Measurements from ENCODE around the gene CUL5. TPM values are rescaled to one million over a fixed set of nuclear protein-coding genes. Genes with fewer than 3 reads are reported as not detected.

CUL5 gene
- total RNA-seq, result 43.8 and 50.0 TPM in 2 replicates

DNA sequence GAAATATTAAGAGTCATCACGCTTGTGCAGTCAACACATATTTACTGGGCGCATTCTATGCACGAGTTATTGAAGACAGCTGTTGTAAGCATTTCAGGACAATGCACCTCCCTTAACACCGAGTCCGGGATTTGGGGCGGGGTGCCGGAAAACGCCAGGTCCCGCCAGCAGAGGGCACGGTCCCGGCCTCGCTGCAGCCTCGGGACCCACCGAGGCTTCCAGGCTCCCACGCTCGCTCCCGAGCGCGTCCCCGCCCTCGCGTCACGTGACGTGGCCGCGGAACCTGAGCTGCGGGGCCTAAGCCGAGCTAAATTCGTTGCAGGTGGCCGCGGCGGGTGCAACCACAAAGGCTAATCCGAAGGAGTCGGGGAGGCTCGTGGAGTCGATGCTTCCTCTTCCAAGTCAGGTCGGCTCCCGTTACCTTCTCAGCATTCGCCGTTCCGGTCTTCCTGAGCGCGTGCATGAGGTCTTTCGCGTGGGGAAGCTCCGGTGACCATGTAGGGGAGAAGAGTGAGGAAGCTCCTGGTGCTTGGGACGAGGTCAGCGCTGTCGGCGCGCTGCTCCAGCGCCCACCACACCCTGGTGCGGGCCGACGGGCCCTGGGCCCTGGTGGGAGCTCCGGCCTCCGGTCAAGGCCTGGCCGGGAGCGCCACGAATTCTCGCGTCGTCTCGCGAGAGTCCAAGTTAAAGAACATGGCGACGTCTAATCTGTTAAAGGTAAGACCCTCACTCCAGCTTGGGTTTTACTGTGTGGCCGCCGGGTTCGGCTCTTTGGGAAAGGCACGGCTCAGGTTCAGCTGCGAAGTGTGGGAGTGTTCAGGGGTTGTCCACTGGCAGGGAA, at the start of gene CUL5:
CUL5 (plus strand) TSS at position 243 of the 841 bp plus-strand sequence; CDS start at position 694, 451 bp downstream.
- peak; percentile 76 for DNase-seq (ENCODE audit: low read depth)

GRCh38 chr11:107961480-107961879, 47.2 kb upstream of the CUL5 start:
- no peak for DNase-seq (ENCODE audit: low read depth)

DNA sequence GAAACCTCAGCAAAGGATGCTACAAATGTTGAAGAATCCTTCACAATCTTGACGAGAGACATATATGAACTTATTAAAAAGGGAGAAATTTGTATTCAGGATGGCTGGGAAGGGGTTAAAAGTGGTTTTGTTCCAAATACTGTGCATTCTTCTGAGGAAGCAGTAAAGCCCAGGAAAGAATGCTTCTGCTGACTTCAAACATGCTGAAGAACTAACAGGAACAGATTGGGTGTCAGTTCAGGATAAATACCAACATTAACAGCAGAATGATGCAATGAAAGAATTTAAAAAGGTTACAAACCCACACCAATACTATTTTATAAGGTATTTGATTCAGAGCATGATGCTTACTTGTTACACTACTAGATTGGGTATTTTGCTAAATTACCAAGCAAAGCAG, 46.5 kb upstream of the CUL5 start:
- DNase-seq (ENCODE audit: low read depth), result no peak

GRCh38 chr11:107963091-107963490, 45.6 kb upstream of the CUL5 start:
- DNase-seq (ENCODE audit: low read depth), result no peak

- DNase-seq (ENCODE audit: low read depth), result no peak
Observed at GRCh38 chr11:107969219-107969618, 39.5 kb upstream of the CUL5 start.

- no peak for DNase-seq (ENCODE audit: low read depth)
Observed at GRCh38 chr11:107970049-107970448, 38.6 kb upstream of the CUL5 start.

DNA sequence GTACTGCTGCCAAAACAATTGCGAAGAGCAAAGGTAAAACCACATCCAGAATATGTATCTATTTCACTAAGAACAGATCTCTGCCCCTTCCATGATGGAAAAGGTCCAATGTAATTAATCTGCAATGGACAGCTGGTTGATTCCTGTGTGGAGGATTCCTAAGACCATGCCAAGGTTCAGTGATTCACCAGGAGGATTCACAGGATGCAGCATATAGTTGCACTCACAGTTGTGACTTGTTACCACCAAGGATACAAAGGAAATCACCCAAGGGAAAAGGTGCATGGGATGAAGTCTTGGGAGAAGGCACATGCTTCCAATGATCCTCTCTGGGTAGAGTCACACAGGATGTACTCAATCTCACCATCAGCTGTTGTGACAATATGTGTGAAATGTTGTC, 35.1 kb upstream of the CUL5 start:
- no peak for DNase-seq (ENCODE audit: low read depth)

- peak; percentile 65 for DNase-seq (ENCODE audit: low read depth)
Observed at GRCh38 chr11:107988397-107989158, 20.1 kb upstream of the CUL5 start.

- DNase-seq (ENCODE audit: low read depth), result no peak
Observed at GRCh38 chr11:107991868-107992414, 16.8 kb upstream of the CUL5 start.

DNA sequence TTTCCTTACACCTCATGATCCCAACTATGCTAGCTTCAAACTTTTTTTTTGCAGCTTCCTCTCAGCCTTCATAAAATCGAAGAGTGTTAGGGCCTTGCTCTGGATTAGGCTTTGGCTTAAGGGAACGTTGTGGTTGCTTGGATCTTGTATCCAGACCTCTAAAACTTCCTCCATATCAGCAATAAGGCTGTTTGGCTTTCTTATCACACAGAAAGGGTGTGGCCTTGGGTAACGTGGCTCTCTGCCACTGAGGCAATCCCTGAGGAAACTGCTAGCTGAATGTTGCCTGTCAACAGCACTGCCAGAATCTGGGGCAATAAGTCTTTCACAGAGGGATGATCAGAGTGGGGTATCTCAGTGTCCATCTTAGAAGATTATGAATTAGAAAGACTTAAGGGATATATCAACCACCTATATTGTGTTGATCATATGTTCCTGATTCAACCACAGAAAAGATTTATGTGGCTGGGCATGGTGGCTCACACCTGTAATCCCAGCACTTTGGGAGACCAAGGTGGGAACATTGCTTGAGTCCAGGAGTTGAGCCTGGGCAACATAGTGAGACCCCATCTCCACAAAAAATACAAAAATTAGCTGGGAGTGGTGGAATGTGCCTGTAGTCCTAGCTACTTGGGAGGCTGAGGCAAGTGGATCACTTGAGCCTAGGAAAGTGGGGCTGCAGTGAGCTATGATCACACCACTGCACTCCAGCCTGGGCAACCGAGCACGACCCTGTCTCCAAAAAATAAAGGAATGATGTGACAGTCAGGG, 12.5 kb upstream of the CUL5 start:
- DNase-seq (ENCODE audit: low read depth), result no peak

DNA sequence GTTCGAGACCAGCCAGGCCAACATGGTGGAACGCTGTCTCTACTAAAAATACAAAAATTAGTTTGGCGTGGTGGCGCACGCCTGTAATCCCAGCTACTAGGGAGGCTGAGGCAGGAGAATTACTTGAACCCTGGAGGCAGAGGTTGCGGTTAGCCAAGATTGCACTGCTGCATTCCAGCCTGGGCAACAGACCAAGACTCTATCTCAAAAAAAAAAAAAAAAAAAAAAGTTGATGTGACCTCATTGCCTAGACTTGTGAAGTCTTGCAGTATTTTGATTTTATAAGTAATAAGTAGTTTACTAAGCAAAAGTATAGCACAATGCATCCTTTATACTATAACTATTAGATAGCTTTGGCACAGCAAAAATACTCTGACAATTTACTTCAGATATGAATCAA, 9.9 kb upstream of the CUL5 start:
- DNase-seq (ENCODE audit: low read depth), result no peak

DNA sequence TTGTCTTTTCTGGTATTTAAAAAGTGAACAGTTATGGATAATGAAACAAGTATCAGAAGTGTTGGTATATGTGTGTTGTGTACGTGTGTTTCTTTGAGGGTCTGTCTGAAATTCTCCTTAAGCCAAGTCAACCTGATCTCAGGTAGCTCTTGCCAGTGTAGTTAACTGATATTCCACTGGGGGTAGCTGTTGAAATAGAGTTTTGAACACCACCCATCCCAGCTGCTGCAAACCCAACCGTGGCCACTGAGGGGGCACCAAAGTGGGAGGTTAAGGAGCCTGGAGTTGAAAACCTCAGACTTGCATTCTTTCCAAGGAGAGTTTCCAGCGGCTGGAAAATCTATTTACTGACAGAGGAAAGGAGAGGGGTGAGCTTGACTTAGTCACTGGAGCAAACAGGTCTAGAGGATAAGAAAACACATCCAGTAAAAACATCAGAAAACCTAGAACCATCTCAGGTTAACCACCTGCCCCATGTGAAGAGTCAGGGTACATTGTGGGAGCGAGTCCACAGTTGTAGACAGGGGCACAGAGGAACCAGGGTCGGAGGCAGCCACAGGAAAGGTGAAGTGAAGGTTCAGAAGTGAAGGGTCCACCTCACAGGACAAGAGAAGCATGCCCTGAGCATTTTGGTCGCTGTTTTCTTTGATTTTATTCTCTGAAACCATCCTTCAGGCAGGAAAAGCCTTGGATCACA, 8.8 kb upstream of the CUL5 start:
- peak; percentile 72 for DNase-seq (ENCODE audit: low read depth)

GRCh38 chr11:108002476-108002875, 6.2 kb upstream of the CUL5 start:
- DNase-seq (ENCODE audit: low read depth), result no peak

- no peak for DNase-seq (ENCODE audit: low read depth)
Observed at GRCh38 chr11:108003623-108004022, 5.1 kb upstream of the CUL5 start.

GRCh38 chr11:108007819-108008218, 879 bp upstream of the CUL5 start:
- DNase-seq (ENCODE audit: low read depth), result no peak

DNA sequence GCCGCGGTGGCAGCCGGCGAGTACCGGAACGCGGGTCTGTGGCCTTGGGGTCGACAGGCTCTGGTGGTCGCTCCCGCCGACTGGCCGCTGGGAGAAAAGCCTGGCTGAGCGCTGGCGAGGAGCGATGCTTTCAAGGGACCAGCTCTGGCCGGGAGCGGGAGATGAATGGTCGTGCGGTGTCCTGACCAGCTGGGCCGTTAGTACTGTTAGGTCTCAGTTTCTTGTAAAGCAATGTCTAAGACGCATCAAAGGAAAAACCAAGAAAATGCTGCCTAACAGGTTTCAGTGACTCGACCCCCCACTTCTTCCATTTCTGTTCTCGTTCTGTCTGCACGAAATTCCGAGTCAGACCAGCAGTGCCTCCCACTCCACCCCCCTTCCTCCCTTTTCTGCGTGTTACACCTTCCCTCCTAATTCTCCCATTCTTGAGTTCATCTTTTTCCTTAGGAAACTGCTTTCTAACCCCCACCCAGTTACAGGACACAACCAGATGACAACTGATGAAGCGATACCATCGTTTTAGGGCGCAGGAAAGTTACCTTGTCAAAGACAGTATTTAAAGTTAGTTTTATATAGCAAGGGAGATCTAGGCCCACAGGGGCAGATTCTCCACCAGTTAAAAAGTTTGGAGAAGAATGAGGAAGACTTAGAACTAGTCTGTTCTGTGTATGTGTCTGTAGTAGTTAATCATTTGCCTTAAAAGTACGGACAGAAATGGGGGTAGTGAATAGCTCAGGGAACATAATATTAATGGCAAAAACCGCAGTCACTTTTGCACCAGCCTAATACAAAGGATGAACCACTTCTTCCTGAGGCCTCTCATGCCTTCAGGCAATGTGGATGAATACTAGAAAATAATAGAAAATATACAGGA, 1.0 kb downstream of the CUL5 start:
- peak; percentile 38 for DNase-seq (ENCODE audit: low read depth)

DNA sequence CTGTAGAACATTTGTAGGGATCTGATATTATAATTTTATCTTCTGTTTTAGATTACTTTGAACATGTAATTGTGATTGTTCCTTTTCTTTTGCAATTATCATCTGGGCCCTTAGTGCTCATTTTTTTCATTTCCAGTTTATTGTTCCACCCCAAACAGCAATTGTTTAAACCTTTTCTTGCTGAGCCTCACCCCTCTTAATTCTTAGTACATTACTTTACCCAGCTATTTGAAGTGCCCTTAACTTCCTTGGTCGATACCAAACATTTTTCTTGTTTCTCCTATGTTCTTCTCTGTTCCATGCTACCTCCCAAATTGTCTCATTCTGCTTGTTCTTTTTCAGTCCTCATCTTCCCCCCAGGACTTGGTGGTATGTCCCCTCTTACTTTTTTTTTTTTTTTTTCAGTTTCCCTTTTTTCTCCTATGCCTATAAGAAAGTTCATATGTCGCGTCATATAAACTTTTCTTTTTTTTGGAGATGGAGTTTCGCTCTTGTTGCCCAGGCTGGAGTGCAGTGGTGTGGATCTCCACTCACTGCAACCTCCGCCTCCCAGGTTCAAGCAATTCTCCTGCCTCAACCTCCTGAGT, 3.5 kb downstream of the CUL5 start:
- no peak for DNase-seq (ENCODE audit: low read depth)

- DNase-seq (ENCODE audit: low read depth), result no peak
Observed at GRCh38 chr11:108016647-108017046, 7.9 kb downstream of the CUL5 start.

GRCh38 chr11:108018708-108019107, 10.0 kb downstream of the CUL5 start:
- DNase-seq (ENCODE audit: low read depth), result no peak
